Activated CD4-positive, alpha-beta T cell treated with anti-CD3 and anti-CD28 coated beads, Interleukin-2, amount 50 U/mL, for 4 hours (primary cell): ENCODE results near the gene RNU5B-1.
"Not testable (repeated sequence)": the region's sequence is repeated elsewhere in the genome, so short reads cannot be mapped to it uniquely, and the experiment has no call there.

Source experiments
- DNase-seq, 2 experiments: peaks; one replicate each; pipeline ENCODE4 v3.0.0-alpha.2; 2020

The RNU5B-1 gene

GRCh38 chr15:65344914-65345275, 40.4 kb downstream of the RNU5B-1 start:
- DNase-seq: no peak

DNA sequence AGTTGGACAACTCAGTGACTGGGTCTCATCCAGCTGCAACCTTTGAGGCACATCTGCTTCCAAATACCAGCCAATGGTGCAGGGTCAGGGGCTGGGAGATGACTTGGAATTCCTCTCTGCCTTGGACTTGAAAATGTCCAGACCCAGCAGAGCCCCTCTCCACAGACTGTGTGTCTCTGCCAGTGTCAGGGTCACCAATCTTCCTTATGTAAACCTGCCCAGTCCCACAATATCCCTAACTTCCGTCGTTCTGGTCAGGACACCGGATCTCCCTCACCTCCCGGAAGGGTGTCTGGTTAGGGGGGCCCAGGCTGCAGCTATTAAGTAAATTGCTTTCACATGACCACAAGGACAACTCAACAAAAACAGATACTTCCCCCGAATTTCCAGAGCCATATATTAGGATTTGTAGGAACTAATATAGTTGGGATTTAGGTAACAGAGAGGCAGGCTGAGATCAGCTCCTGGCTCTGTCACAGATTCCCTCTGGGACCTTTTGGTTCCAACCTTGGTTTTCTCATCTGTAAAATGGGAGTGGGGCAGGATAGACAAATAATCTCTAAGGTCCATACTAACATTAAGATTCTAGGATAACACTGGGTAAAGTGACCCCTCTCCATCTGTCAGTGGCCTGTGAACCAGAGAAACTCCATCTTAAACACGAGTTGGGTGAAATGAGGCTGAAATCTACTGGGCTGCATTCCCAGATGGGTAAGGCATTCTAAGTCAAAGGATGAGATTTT, 42.5 kb downstream of the RNU5B-1 start:
- DNase-seq: no peak

- not testable (repeated sequence) for DNase-seq
Observed at GRCh38 chr15:65347756-65348155, 43.3 kb downstream of the RNU5B-1 start.

DNA sequence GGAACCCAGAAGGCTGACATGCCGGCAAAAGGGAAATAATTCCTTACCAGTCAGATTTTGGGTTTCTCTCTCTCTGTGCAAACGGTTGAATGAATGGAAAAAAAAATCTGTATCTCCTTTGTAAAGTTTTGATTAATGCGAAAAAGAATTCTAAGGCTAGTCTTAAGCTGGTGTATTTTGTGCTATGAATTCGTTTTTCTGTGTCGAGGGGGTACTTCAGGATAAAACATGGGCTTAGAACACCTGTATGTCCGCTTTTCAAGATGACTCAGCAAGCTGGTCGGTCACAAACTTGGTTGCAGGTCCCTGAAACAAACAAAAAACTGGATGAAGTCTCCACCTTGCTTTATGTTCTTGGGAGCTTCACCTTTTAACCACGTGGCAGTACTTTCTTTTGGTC, 44.9 kb downstream of the RNU5B-1 start:
- no peak for DNase-seq

- not testable (repeated sequence) for DNase-seq
Observed at GRCh38 chr15:65351972-65352371, 47.5 kb downstream of the RNU5B-1 start.
